Natural killer cell (primary cell): Measurements from ENCODE around the gene TMEM232. TPM values are rescaled to one million over a fixed set of nuclear protein-coding genes. Genes with fewer than 3 reads are reported as not detected.
"Not testable (repeated sequence)": the region's sequence is repeated elsewhere in the genome, so short reads cannot be mapped to it uniquely, and the experiment has no call there.

Experiments used
- ATAC-seq, 3 donors: fragments of 150-1000 bp in 2 of 3; fragments of 200-7000 bp in 1 of 3; cut with Tn5 transposase; 1 replicate in 1 of 3; 2 replicates in 2 of 3; pipeline ENCODE4 v1.10.0; 2021; ENCODE audit warnings: mild to moderate bottlenecking in 2 of 3, moderate library complexity in 2 of 3
- DNase-seq, 2 donors: peaks; one replicate each; pipeline versions ENCODE4 v3.0.0 to v3.0.0-alpha.2; 2013 to 2021; ENCODE audit warnings: mixed read lengths in 1 of 2
- H3K27ac ChIP-seq: one replicate; pipeline ENCODE4 v1.5.1; 2013; ENCODE audit warnings: mild to moderate bottlenecking, low read length
- H3K27me3 ChIP-seq: one replicate; pipeline ENCODE4 v1.6.1; 2013; ENCODE audit warnings: low read length; ENCODE audit not compliant: control insufficient read depth, insufficient read depth
- H3K36me3 ChIP-seq: one replicate; pipeline ENCODE4 v1.6.1; 2013; ENCODE audit warnings: low read length; ENCODE audit not compliant: control insufficient read depth, insufficient read depth
- H3K4me1 ChIP-seq: one replicate; pipeline ENCODE4 v1.6.1; 2013; ENCODE audit warnings: low read length; ENCODE audit not compliant: control insufficient read depth, insufficient read depth
- H3K4me3 ChIP-seq: one replicate; pipeline ENCODE4 v1.5.1; 2013; ENCODE audit warnings: low read length
- H3K9me3 ChIP-seq: one replicate; pipeline ENCODE4 v1.6.1; 2013; ENCODE audit warnings: low read length; ENCODE audit not compliant: control insufficient read depth, insufficient read depth
- H3K27ac Mint-ChIP-seq, 2 donors: one replicate each; pipeline ENCODE4 v1.8.0; 2022; ENCODE audit warnings: mild to moderate bottlenecking in 2 of 2, mixed read lengths in 2 of 2, moderate library complexity in 1 of 2
- H3K27me3 Mint-ChIP-seq, 2 donors: one replicate each; pipeline ENCODE4 v1.8.0; 2022; ENCODE audit warnings: low read depth in 2 of 2, mixed read lengths in 2 of 2
- H3K36me3 Mint-ChIP-seq: one replicate; pipeline ENCODE4 v1.8.0; 2022; ENCODE audit warnings: mixed read lengths
- H3K4me1 Mint-ChIP-seq, 2 donors: one replicate each; pipeline ENCODE4 v1.8.0; 2022; ENCODE audit warnings: mixed read lengths in 2 of 2
- H3K4me3 Mint-ChIP-seq: one replicate; pipeline ENCODE4 v1.8.0; 2022; ENCODE audit warnings: mild to moderate bottlenecking, moderate library complexity, mixed read lengths
- H3K9me3 Mint-ChIP-seq, 2 donors: one replicate each; pipeline ENCODE4 v1.8.0; 2022; ENCODE audit warnings: mixed read lengths in 2 of 2
- WGBS: methylation state at CpG from one replicate; pipeline ENCODE4 v1.1.7; 2013; ENCODE audit warnings: missing lambda C conversion rate; ENCODE audit not compliant: insufficient coverage; 5-methylcytosine and 5-hydroxymethylcytosine counted together
- intact Hi-C: fragments of 100-400 bp; cut with micrococcal nuclease; formaldehyde crosslinking; loops from one replicate; pipeline ENCODE4 v1.14.2; 2022
- total RNA-seq, 4 donors: library from RNA; stranded (reverse); fragments of 120-200 nt in 1 of 4; gene quantifications; one replicate each; pipeline versions ENCODE4 v1.2.3 to v1.2.4, GENCODE V29; 2013 to 2022
- TF ChIP-seq, protein P1 (sequence below): fragments of 200-600 bp; IDR thresholded peaks from one replicate; pipeline ENCODE4 v1.8.0; 2022; ENCODE audit warnings: antibody characterized with exemption

The TMEM232 gene
- total RNA-seq, 3 donors from 2014 or later (not counting 1 experiment from before 2014, with no cell fraction given), result 0.45 to 3.0 (median 0.66) TPM

DNA sequence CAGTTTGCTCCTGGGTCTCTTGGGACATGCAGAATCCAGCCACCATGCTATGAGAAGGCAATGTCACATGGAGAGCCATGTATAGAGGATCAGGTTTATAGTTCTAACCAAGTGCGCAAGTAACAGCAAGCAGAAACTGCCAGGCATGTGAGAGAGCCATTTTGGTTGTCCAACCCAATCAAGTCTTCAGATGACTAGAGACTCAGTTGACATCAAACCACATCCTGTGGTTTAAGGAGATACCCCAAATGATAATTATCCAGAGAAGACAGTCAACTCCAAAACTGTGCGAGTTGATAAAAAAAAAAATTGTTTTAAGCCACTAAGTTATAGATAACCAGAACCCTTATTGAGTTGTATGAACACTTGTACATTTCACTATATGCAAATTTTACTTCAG is 40.2 kb downstream of the TMEM232 start:
- Mint-ChIP-seq H3K27me3 (no peaks in the 10 kb centered on the region), H3K27ac (no peak overlapping the region), H3K9me3 (peaks cover 7 to 9% of the 10 kb centered on the region in 2 donors), H3K4me3 (no peak overlapping the region), H3K36me3 (no peaks in the 10 kb centered on the region), H3K4me1 (no peaks in the 10 kb centered on the region)
- Histone ChIP-seq H3K4me1 (no peaks in the 10 kb centered on the region), H3K36me3 (no peaks in the 10 kb centered on the region), H3K9me3 (no peaks in the 10 kb centered on the region), H3K4me3 (no peak overlapping the region), H3K27ac (no peak overlapping the region), H3K27me3 (no peaks in the 10 kb centered on the region)
- intact Hi-C loops, result no loop called here
- ATAC-seq (no peak), DNase-seq (no peak)
- WGBS, result 95% methylated on average over 1 of the region's 2 CpGs
- TF ChIP-seq, protein P1, sequence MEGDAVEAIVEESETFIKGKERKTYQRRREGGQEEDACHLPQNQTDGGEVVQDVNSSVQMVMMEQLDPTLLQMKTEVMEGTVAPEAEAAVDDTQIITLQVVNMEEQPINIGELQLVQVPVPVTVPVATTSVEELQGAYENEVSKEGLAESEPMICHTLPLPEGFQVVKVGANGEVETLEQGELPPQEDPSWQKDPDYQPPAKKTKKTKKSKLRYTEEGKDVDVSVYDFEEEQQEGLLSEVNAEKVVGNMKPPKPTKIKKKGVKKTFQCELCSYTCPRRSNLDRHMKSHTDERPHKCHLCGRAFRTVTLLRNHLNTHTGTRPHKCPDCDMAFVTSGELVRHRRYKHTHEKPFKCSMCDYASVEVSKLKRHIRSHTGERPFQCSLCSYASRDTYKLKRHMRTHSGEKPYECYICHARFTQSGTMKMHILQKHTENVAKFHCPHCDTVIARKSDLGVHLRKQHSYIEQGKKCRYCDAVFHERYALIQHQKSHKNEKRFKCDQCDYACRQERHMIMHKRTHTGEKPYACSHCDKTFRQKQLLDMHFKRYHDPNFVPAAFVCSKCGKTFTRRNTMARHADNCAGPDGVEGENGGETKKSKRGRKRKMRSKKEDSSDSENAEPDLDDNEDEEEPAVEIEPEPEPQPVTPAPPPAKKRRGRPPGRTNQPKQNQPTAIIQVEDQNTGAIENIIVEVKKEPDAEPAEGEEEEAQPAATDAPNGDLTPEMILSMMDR, result no peak

DNA sequence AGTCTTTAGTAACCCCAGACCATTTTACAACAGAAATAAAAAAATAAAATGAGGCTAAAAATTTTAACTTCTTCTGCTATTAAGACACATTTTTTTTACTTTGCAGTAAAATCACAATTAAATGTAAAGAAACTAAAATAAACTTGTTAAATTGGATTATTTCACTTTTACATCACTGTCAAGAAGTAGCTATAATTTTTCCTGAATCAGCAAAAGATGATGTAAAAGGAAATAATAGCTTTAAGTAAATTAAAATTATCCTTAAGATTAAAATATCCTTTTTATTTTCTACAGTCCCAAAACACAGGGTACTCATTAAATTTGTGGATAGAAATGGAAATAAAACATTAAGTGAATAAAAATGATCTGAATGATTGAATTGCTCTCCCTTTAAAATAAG is 44.5 kb downstream of the TMEM232 start:
- Histone ChIP-seq H3K36me3 (no peaks in the 10 kb centered on the region), H3K4me3 (no peak overlapping the region), H3K27ac (no peak overlapping the region), H3K27me3 (no peaks in the 10 kb centered on the region), H3K9me3 (no peaks in the 10 kb centered on the region), H3K4me1 (no peaks in the 10 kb centered on the region)
- Mint-ChIP-seq H3K27me3 (no peaks in the 10 kb centered on the region), H3K4me3 (no peak overlapping the region), H3K36me3 (no peaks in the 10 kb centered on the region), H3K9me3 (peaks cover 6 to 11% of the 10 kb centered on the region in 2 donors), H3K27ac (no peak overlapping the region), H3K4me1 (no peaks in the 10 kb centered on the region)
- DNase-seq, result no peak
- TF ChIP-seq, protein P1, result no peak
- no peak for ATAC-seq
- intact Hi-C loops, result no loop called here

GRCh38 chr5:110681109-110681508 is 45.4 kb downstream of the TMEM232 start:
- WGBS, result 87% methylated on average over 3 of the region's 3 CpGs
- Histone ChIP-seq H3K27me3 (no peaks in the 10 kb centered on the region), H3K4me3 (no peak overlapping the region), H3K27ac (no peak overlapping the region), H3K9me3 (no peaks in the 10 kb centered on the region), H3K4me1 (no peaks in the 10 kb centered on the region), H3K36me3 (no peaks in the 10 kb centered on the region)
- no peak for ATAC-seq
- Mint-ChIP-seq H3K27ac (no peak overlapping the region), H3K4me1 (no peaks in the 10 kb centered on the region), H3K27me3 (no peaks in the 10 kb centered on the region), H3K4me3 (no peak overlapping the region), H3K36me3 (no peaks in the 10 kb centered on the region), H3K9me3 (peaks cover 6 to 8% of the 10 kb centered on the region in 2 donors)
- no peak for DNase-seq
- intact Hi-C loops, result no loop called here
- TF ChIP-seq, protein P1, result no peak

DNA sequence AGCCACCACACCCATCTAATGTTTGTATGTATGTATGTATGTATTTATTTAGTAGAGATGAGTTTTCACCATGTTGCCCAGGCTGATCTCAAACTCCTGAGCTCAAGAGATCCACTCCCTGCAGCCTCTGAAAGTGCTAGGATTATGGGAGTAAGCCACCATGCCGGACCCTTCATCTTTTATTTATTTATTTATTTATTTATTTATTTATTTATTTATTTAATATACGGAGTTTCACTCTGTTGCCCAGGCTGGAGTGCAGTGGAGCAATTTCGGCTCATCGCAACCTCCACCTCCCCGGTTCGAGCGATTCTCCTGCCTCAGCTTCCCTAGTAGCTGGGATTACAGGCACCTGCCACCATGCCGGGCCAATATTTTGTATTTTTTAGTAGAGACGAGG is 49.9 kb downstream of the TMEM232 start:
- H3K27ac ChIP-seq, H3K4me1 Mint-ChIP-seq, H3K27ac Mint-ChIP-seq, H3K36me3 ChIP-seq, H3K9me3 ChIP-seq, H3K4me1 ChIP-seq, intact Hi-C loops, ATAC-seq, DNase-seq, H3K27me3 Mint-ChIP-seq, H3K4me3 Mint-ChIP-seq, H3K4me3 ChIP-seq, H3K36me3 Mint-ChIP-seq, H3K27me3 ChIP-seq, H3K9me3 Mint-ChIP-seq: not testable (repeated sequence)
- 96% methylated on average over 7 of the region's 9 CpGs for WGBS
